IPS-20b (cell line): ENCODE measurements around the gene B9D2.

Experiments
- H3K27ac ChIP-seq: one replicate; pipeline ENCODE4 v1.5.1; 2013; ENCODE audit warnings: low read length
- H3K27me3 ChIP-seq: 2 replicates; pipeline ENCODE4 v1.6.1; 2013; ENCODE audit warnings: mild to moderate bottlenecking, low read length, inconsistent platforms; ENCODE audit not compliant: insufficient read depth
- H3K36me3 ChIP-seq: 2 replicates; pipeline ENCODE4 v1.6.1; 2013; ENCODE audit warnings: low read depth, mild to moderate bottlenecking, inconsistent platforms, low read length, moderate library complexity; ENCODE audit not compliant: insufficient read depth
- H3K4me1 ChIP-seq: 2 replicates; pipeline ENCODE4 v1.6.1; 2013; ENCODE audit warnings: mild to moderate bottlenecking, control low read depth, inconsistent platforms, low read length, moderate library complexity; ENCODE audit not compliant: insufficient read depth
- H3K4me3 ChIP-seq: 2 replicates; pipeline ENCODE4 v1.5.1; 2013; ENCODE audit warnings: mild to moderate bottlenecking, low read length, inconsistent platforms
- H3K9ac ChIP-seq: 2 replicates; pipeline ENCODE4 v1.6.1; 2013; ENCODE audit warnings: low read depth, mild to moderate bottlenecking, inconsistent platforms, low read length, moderate library complexity
- H3K9me3 ChIP-seq: 2 replicates; pipeline ENCODE4 v1.6.1; 2013; ENCODE audit warnings: mild to moderate bottlenecking, low read depth, low read length, inconsistent platforms; ENCODE audit not compliant: insufficient read depth

Gene B9D2

GRCh38 chr19:41334793-41335192 lies 29.2 kb downstream of the B9D2 start:
- no peak overlapping the region for H3K4me3 ChIP-seq
- H3K9me3 ChIP-seq, result no peaks in the 10 kb centered on the region
- H3K27ac ChIP-seq, result no peak overlapping the region
- H3K27me3 ChIP-seq, result peaks cover 14% of the 10 kb centered on the region; the same call in 1 of the 2 replicates
- H3K4me1 ChIP-seq, result no peaks in the 10 kb centered on the region
- H3K9ac ChIP-seq, result no peak overlapping the region
- H3K36me3 ChIP-seq, result no peaks in the 10 kb centered on the region

- Histone ChIP-seq H3K27me3 (peaks cover 14% of the 10 kb centered on the region; the same call in 1 of the 2 replicates), H3K9ac (no peak overlapping the region), H3K9me3 (no peaks in the 10 kb centered on the region), H3K4me1 (no peaks in the 10 kb centered on the region), H3K4me3 (no peak overlapping the region), H3K27ac (no peak overlapping the region), H3K36me3 (no peaks in the 10 kb centered on the region)
Measured at GRCh38 chr19:41332468-41332867, 31.5 kb downstream of the B9D2 start.

- Histone ChIP-seq H3K27me3 (peaks cover 16% of the 10 kb centered on the region; the same call in 1 of the 2 replicates), H3K4me1 (peaks cover 3% of the 10 kb centered on the region), H3K9me3 (no peaks in the 10 kb centered on the region), H3K27ac (no peak overlapping the region), H3K36me3 (no peaks in the 10 kb centered on the region), H3K9ac (no peak overlapping the region), H3K4me3 (no peak overlapping the region)
Measured at GRCh38 chr19:41332000-41332399, 31.9 kb downstream of the B9D2 start.

GRCh38 chr19:41330946-41331678 lies 32.8 kb downstream of the B9D2 start:
- H3K27ac ChIP-seq, result no peak overlapping the region
- H3K27me3 ChIP-seq, result peaks cover 23% of the 10 kb centered on the region; the same call in 1 of the 2 replicates
- H3K4me1 ChIP-seq, result peaks cover 10% of the 10 kb centered on the region
- H3K9ac ChIP-seq, result no peak overlapping the region
- H3K4me3 ChIP-seq, result peak overlapping the region; percentile 57; the same call in 1 of the 2 replicates
- no peaks in the 10 kb centered on the region for H3K9me3 ChIP-seq
- H3K36me3 ChIP-seq, result no peaks in the 10 kb centered on the region

GRCh38 chr19:41330481-41330880 lies 33.5 kb downstream of the B9D2 start:
- Histone ChIP-seq H3K9me3 (no peaks in the 10 kb centered on the region), H3K4me1 (peaks cover 12% of the 10 kb centered on the region), H3K36me3 (no peaks in the 10 kb centered on the region), H3K9ac (no peak overlapping the region), H3K27me3 (peaks cover 25% of the 10 kb centered on the region; the same call in 1 of the 2 replicates), H3K27ac (no peak overlapping the region), H3K4me3 (peak overlapping the region; percentile 13; the same call in 1 of the 2 replicates)

- Histone ChIP-seq H3K27me3 (peaks cover 25% of the 10 kb centered on the region; the same call in 1 of the 2 replicates), H3K27ac (no peak overlapping the region), H3K4me1 (peaks cover 22% of the 10 kb centered on the region), H3K9ac (no peak overlapping the region), H3K4me3 (no peak overlapping the region), H3K9me3 (no peaks in the 10 kb centered on the region), H3K36me3 (no peaks in the 10 kb centered on the region)
Measured at GRCh38 chr19:41328842-41329225, 35.1 kb downstream of the B9D2 start.

GRCh38 chr19:41328157-41328841 lies 35.6 kb downstream of the B9D2 start:
- H3K4me3 ChIP-seq, result no peak overlapping the region
- H3K4me1 ChIP-seq, result peaks cover 22% of the 10 kb centered on the region
- no peaks in the 10 kb centered on the region for H3K9me3 ChIP-seq
- H3K27ac ChIP-seq, result no peak overlapping the region
- H3K9ac ChIP-seq, result no peak overlapping the region
- H3K36me3 ChIP-seq, result no peaks in the 10 kb centered on the region
- peaks cover 25% of the 10 kb centered on the region; the same call in 1 of the 2 replicates for H3K27me3 ChIP-seq

GRCh38 chr19:41327576-41328156 lies 36.3 kb downstream of the B9D2 start:
- peaks cover 25% of the 10 kb centered on the region; the same call in 1 of the 2 replicates for H3K27me3 ChIP-seq
- H3K4me3 ChIP-seq, result peak overlapping the region; percentile 65; the same call in 1 of the 2 replicates
- H3K9me3 ChIP-seq, result no peaks in the 10 kb centered on the region
- H3K4me1 ChIP-seq, result peaks cover 29% of the 10 kb centered on the region
- H3K9ac ChIP-seq, result peak overlapping the region; percentile 66; the same call in 1 of the 2 replicates
- H3K27ac ChIP-seq, result no peak overlapping the region
- no peaks in the 10 kb centered on the region for H3K36me3 ChIP-seq

GRCh38 chr19:41327076-41327575 lies 36.8 kb downstream of the B9D2 start:
- Histone ChIP-seq H3K4me3 (peak overlapping the region; percentile 65; the same call in 1 of the 2 replicates), H3K36me3 (no peaks in the 10 kb centered on the region), H3K27me3 (peaks cover 20% of the 10 kb centered on the region; the same call in 1 of the 2 replicates), H3K4me1 (peaks cover 32% of the 10 kb centered on the region), H3K9me3 (no peaks in the 10 kb centered on the region), H3K9ac (peak overlapping the region; percentile 66; the same call in 1 of the 2 replicates), H3K27ac (no peak overlapping the region)

- Histone ChIP-seq H3K36me3 (no peaks in the 10 kb centered on the region), H3K4me3 (peak overlapping the region; percentile 69; the same call in 1 of the 2 replicates)
Measured at GRCh38 chr19:41325947-41326706, 37.8 kb downstream of the B9D2 start.

GRCh38 chr19:41325640-41325946 lies 38.4 kb downstream of the B9D2 start:
- H3K4me3 ChIP-seq, result peak overlapping the region; percentile 69; the same call in 1 of the 2 replicates
- H3K36me3 ChIP-seq, result peaks cover 2% of the 10 kb centered on the region; the same call in 1 of the 2 replicates

More at GRCh38 chr19:41325947-41326706, 37.8 kb downstream of the B9D2 start:
- H3K9ac ChIP-seq, result peak overlapping the region; percentile 59; the same call in 1 of the 2 replicates
- peaks cover 34% of the 10 kb centered on the region for H3K4me1 ChIP-seq
- H3K27me3 ChIP-seq, result peaks cover 11% of the 10 kb centered on the region; the same call in 1 of the 2 replicates
- no peak overlapping the region for H3K27ac ChIP-seq
- H3K9me3 ChIP-seq, result no peaks in the 10 kb centered on the region

More at GRCh38 chr19:41325640-41325946, 38.4 kb downstream of the B9D2 start:
- Histone ChIP-seq H3K9ac (peak overlapping the region; percentile 59; the same call in 1 of the 2 replicates), H3K27ac (no peak overlapping the region), H3K4me1 (peaks cover 35% of the 10 kb centered on the region), H3K27me3 (peaks cover 11% of the 10 kb centered on the region; the same call in 1 of the 2 replicates), H3K9me3 (no peaks in the 10 kb centered on the region)
